Retinal pigment epithelial cell (primary cell): ENCODE results near the gene INSL3.

Source experiments
- DNase-seq: peaks from one replicate; pipeline ENCODE4 v3.0.0-alpha.2; 2010; ENCODE audit warnings: low read depth
- H3K4me3 ChIP-seq: 2 replicates; pipeline ENCODE4 v1.5.1; 2011; ENCODE audit warnings: mild to moderate bottlenecking, low read length, control low read depth, moderate library complexity
- CTCF ChIP-seq: conservative IDR thresholded peaks from 2 replicates; pipeline ENCODE4 v1.5.1; 2011; ENCODE audit warnings: low read depth, low read length, control low read depth, inconsistent platforms

The INSL3 gene

GRCh38 chr19:17855280-17856152 lies 34.2 kb upstream of the INSL3 start:
- no peak for DNase-seq
- no peak overlapping the region for H3K4me3 ChIP-seq
- peak; percentile 92 for TF ChIP-seq CTCF

- DNase-seq = no peak
- no peak for TF ChIP-seq CTCF
- H3K4me3 ChIP-seq = no peak overlapping the region
Measured at GRCh38 chr19:17854061-17854460, 32.7 kb upstream of the INSL3 start.

- DNase-seq = no peak
- TF ChIP-seq CTCF = no peak
- no peak overlapping the region for H3K4me3 ChIP-seq
Measured at GRCh38 chr19:17848595-17849292, 27.4 kb upstream of the INSL3 start.

GRCh38 chr19:17847538-17848366 lies 26.4 kb upstream of the INSL3 start, which contains the start of gene JAK3:
JAK3 (minus strand) TSS chr19:17847982; CDS start chr19:17844417, 3,565 bp downstream.
- peak within 1 kb of the TSS; percentile 23 for H3K4me3 ChIP-seq
- no peak for TF ChIP-seq CTCF
- DNase-seq = no peak

GRCh38 chr19:17846146-17846545 lies 24.8 kb upstream of the INSL3 start:
- no peak for TF ChIP-seq CTCF
- no peak for DNase-seq
- H3K4me3 ChIP-seq = no peak overlapping the region

- H3K4me3 ChIP-seq = no peak overlapping the region
- no peak for DNase-seq
- no peak for TF ChIP-seq CTCF
Measured at GRCh38 chr19:17843908-17844490, 22.7 kb upstream of the INSL3 start.
